ENCODE data around the gene INPP4A. TPM values are rescaled to one million over a fixed set of nuclear protein-coding genes. Genes with fewer than 3 reads are reported as not detected.

The INPP4A gene
- total and polyA plus RNA-seq, 9 of the 15 experiments (the other 6 are each of a cell fraction or from before 2014, with no cell fraction given), result 1.8 to 15.7 (median 8.3) TPM

GRCh38 chr2:98504381-98505109, 59.9 kb downstream of the INPP4A start (continued):
- TF ChIP-seq BRF1 (IDR thresholded peaks at IDR 0.05; ENCODE audit: borderline replicate concordance, extremely low read depth, insufficient read length) (no peak), TARDBP (IDR thresholded peaks at IDR 0.05) (no peak), ATF1 (CRISPR knock-in tag; IDR thresholded peaks at IDR 0.05) (no peak), ATF1 (tag; IDR thresholded peaks at IDR 0.05) (no peak), ZNF311 (CRISPR knock-in tag; IDR thresholded peaks at IDR 0.05) (no peak), ELF1 (tag; IDR thresholded peaks at IDR 0.05) (no peak), ZBTB34 (CRISPR knock-in tag; IDR thresholded peaks at IDR 0.05) (no peak)

GRCh38 chr2:98505311-98505808, 60.7 kb downstream of the INPP4A start:
- DNase-seq (ENCODE audit: extremely low read depth in 1 of 4, low spot score in 3 of 4), result no peak
- ATAC-seq, result no peak
- POLR2A ChIA-PET, result interaction anchor here (1.6 kb wide), 1 partner anchor 42 kb away, joined by 4 read pairs; no protein-coding TSS in a partner anchor
- no peak for TF ChIP-seq HNRNPK (IDR thresholded peaks at IDR 0.05; ENCODE audit: low read depth, low read length, poor library complexity, severe bottlenecking)
- TF ChIP-seq FIP1L1 (IDR thresholded peaks at IDR 0.05; ENCODE audit: low read depth, low read length, poor library complexity, severe bottlenecking), result no peak
- TF ChIP-seq MAFK (IDR thresholded peaks at IDR 0.05; ENCODE audit: low read length), result peak; percentile 50; the same call in 1 of the 2 replicates
- TF ChIP-seq SFPQ (IDR thresholded peaks at IDR 0.05; ENCODE audit: low read depth, low read length), result no peak
- TF ChIP-seq MAFF (IDR thresholded peaks at IDR 0.05; ENCODE audit: low read length), result peak; percentile 32; the same call in 1 of the 2 replicates
- no peak for TF ChIP-seq NCOA4 (IDR thresholded peaks at IDR 0.05; ENCODE audit: partially characterized antibody)
- TF ChIP-seq U2AF1 (optimal IDR thresholded peaks at IDR 0.05; ENCODE audit: low read depth, low read length), result no peak
- peak; percentile 69 for TF ChIP-seq MAFG (tag; conservative IDR thresholded peaks at IDR 0.05)
- peak; percentile 64 for TF ChIP-seq ZNF316 (IDR thresholded peaks at IDR 0.05)
- no peak for TF ChIP-seq NFE2L1 (tag; IDR thresholded peaks at IDR 0.05; ENCODE audit: borderline replicate concordance, low read depth)
- no peak for TF ChIP-seq ZFP36 (IDR thresholded peaks at IDR 0.05; ENCODE audit: low read depth, low read length, partially characterized antibody)
- no peak for TF ChIP-seq DMBX1 (CRISPR knock-in tag; IDR thresholded peaks at IDR 0.05; ENCODE audit: borderline replicate concordance)

More at GRCh38 chr2:98505311-98505808, 60.7 kb downstream of the INPP4A start:
- Histone ChIP-seq H3K4me3 (no peak overlapping the region), H3K79me2 (ENCODE audit: control insufficient read depth, insufficient read depth, low read length) (peaks cover 22% of the 10 kb centered on the region; the same call in 1 of the 3 replicates), H3K4me1 (replicated peaks in 1 of 2; ENCODE audit: control insufficient read depth in 2 of 2, insufficient read depth in 2 of 2, low read length in 2 of 2) (peaks cover 38 to 48% of the 10 kb centered on the region in 2 experiments), H4K20me1 (replicated peaks; ENCODE audit: control insufficient read depth, insufficient read depth, low read length) (no peaks in the 10 kb centered on the region; the same call in 1 of the 2 replicates), H3K9me3 (replicated peaks; ENCODE audit: control insufficient read depth, insufficient read depth, low read depth, low read length) (no peaks in the 10 kb centered on the region), H3K4me2 (ENCODE audit: insufficient read depth, low read length) (no peak overlapping the region), H3K27ac (ENCODE audit: extremely low read depth, low read depth, low read length) (no peak overlapping the region), H3K9ac (ENCODE audit: insufficient read depth in 1 of 2, low read depth in 2 of 2, low read length in 2 of 2) (no peak overlapping the region), H2AFZ (ENCODE audit: low read depth, low read length) (no peak overlapping the region), H3K36me3 (ENCODE audit: control insufficient read depth, insufficient read depth, low read length) (peaks cover 5% of the 10 kb centered on the region; the same call in 2 of the 3 replicates), H3K9me1 (ENCODE audit: control insufficient read depth, insufficient read depth, low read length) (peaks cover 6% of the 10 kb centered on the region), H3K27me3 (ENCODE audit: control insufficient read depth in 2 of 2, insufficient read depth in 2 of 2, low read length in 2 of 2) (no peaks in the 10 kb centered on the region)
- 74% methylated on average over 7 of the region's 7 CpGs for WGBS (ENCODE audit: insufficient coverage, low coverage, missing lambda C conversion rate)
- intact Hi-C loops (cut with micrococcal nuclease) (loop anchor here (5.0 kb wide), 1 partner anchor 58 kb away; no protein-coding TSS in a partner anchor), in situ Hi-C loops (cut with MboI) (no loop called here)
- no TSS peak for BruUV-seq (replicated peaks)
- CTCF ChIA-PET (ENCODE audit: low intra/inter-chr PET ratio), result no interaction called here
- FAIRE-seq, result no peak
